ENCODE results near the gene GPC3. TPM values are rescaled to one million over a fixed set of nuclear protein-coding genes. Genes with fewer than 3 reads are reported as not detected.
"Not testable (repeated sequence)": the region's sequence is repeated elsewhere in the genome, so short reads cannot be mapped to it uniquely, and the experiment has no call there.

GPC3 gene
- polyA plus RNA-seq, 10 donors: 333 to 857 (median 404) TPM

- DNase-seq: no peak
Observed at GRCh38 chrX:133905305-133905704, 80.1 kb downstream of the GPC3 start.

DNA sequence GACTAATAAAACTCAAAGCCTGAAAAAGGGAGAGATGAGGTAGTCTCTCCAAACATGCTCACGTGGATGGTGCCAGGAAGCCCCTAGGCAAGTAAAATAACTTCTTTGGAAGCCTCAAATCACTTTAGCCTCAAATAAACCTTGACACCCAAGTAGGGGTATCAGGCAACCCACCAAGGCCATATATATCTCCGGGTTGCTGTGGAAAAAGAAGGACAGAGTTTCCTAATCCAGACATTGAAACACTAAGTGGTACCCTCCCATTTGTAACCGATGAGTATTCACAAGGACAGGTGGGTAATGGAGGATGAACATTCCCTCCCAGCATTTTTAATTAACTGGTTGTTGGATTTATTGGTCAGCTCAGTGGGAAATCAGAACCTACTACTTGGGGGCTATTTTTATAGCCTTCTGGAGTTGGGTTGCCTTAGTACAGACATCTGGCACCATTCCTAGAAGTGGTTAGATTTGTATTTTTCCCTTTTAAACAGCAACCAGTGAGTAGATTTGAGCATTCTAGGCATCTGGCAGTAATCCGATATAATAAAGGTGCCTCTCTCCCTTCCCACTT is 87.7 kb downstream of the GPC3 start:
- DNase-seq: no peak

GRCh38 chrX:133892337-133892736 is 93.1 kb downstream of the GPC3 start:
- DNase-seq: no peak

DNA sequence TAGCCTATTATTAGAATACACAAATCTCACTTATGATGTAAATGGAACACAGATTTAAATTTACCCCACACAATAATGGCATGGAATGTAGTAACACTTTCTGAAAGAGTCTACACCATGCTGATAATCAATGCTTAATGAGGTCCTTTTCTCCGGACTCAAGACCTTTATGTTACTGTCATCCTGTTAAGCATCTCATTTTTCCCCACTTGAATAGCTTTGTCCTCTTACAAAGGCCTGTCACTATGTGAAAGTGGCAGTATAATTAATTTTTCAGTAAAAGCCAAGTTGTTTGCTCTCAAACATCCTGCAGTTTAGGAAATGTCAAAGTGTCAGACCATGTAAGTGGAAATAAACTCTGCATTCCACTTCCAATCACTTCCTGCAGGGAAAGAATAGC is 96.4 kb downstream of the GPC3 start:
- DNase-seq: no peak

GRCh38 chrX:133888084-133888483 is 97.3 kb downstream of the GPC3 start:
- not testable (repeated sequence) for DNase-seq

DNA sequence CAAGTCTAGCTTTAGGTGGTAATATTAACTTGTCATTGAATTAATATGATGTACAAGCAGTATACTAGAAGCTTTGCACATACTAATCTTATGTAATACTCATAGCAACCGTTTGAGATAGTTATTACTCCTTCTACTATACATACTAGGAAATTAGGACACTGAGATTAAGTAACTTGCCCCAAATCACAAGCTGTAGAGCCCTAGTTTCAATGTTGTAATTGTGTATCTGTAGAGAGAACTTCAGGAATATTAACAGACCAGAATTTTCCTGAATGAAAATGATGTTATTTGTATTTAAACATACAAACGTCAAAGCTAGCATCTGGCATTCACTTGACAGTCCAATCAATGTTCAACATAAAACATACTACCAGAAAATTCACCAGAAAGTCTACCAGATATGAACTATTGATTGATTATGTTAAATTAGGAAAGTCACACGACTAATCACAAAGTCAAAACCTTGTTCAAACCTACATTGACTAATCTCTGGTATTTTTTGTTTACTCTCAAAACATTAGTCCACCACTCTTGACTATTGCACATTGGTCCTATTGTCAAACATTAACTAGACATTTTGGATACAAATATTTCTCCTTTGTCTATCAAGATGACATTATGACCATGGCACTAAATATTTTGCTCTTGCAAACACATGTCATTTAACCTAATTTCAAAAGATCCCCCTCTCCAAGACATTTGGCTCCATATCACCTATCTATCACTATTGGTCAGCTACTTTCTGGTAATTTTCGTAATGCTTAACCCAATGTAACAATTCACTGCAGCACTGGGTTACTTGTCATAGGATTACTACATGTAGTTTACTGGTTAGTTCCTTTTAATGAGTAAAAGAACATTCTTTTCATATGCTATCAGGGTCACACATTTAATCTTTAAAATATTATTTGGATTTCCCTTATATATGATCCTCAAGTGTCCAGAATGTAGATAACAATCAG is 100.7 kb downstream of the GPC3 start:
- no peak for DNase-seq

- DNase-seq: no peak
Observed at GRCh38 chrX:133881893-133882292, 103.5 kb downstream of the GPC3 start.

GRCh38 chrX:133881007-133881406 is 104.4 kb downstream of the GPC3 start:
- DNase-seq: peak; percentile 30 to 45 (median 45)

- no peak for DNase-seq
Observed at GRCh38 chrX:133880032-133880443, 105.4 kb downstream of the GPC3 start.

- DNase-seq: no peak
Observed at GRCh38 chrX:133878710-133879109, 106.7 kb downstream of the GPC3 start.

DNA sequence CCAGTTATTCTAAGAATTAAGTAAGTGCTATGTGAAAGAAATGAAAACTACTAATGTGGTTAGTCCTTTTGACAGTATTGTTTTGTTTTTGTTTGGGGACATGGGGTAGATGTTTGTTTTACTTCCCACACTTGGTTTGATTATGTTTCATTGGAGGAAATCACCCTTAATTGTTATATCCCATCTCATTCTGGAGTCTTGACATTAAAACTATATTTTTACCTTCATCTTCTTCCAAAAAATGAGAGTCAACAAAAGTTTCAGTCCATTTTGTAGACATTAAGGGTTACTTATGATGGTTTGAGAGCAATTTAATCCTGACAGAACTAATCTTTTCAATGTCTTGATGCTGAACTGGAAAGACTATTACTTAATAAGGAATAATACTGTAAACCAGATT is 108.7 kb downstream of the GPC3 start:
- DNase-seq: no peak

DNA sequence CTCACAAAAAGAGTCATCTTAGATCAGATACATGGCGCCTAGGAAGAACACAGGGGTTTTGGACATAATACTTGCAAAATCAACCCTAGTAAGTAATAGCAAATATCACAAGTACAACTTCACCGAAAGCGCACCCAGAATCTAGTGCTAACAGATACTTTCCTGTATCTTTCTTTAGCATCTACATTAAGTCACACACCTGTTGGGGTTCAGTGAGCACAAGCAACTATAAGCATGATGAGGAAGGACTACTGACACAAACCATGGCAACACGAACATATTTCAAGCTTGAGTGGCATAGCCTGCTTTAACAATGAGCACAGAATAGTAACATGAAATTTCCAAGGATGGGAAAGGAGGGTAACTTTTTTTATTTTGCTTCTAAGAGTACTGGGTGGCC is 116.1 kb downstream of the GPC3 start:
- DNase-seq: no peak

GRCh38 chrX:133868682-133869081 is 116.7 kb downstream of the GPC3 start:
- no peak for DNase-seq

DNA sequence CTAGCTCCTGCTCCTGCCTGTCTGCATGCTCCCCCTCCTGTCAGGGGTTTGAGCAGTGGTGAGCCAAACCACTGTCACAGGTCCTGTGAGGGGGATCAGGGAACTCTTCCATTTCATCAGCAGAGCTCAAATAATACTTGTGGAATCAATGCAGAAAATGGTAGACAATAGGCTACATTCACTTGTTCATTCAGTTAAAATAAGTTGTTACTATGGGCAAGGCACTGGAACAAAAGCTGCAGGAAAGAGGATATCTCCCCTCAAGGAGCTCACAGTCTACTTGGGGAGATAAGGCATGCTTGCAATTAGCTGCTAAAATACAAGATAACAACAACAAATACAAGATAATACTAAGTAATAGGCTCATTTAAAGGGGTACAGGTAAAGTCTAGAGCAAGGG is 117.1 kb downstream of the GPC3 start:
- no peak for DNase-seq

DNA sequence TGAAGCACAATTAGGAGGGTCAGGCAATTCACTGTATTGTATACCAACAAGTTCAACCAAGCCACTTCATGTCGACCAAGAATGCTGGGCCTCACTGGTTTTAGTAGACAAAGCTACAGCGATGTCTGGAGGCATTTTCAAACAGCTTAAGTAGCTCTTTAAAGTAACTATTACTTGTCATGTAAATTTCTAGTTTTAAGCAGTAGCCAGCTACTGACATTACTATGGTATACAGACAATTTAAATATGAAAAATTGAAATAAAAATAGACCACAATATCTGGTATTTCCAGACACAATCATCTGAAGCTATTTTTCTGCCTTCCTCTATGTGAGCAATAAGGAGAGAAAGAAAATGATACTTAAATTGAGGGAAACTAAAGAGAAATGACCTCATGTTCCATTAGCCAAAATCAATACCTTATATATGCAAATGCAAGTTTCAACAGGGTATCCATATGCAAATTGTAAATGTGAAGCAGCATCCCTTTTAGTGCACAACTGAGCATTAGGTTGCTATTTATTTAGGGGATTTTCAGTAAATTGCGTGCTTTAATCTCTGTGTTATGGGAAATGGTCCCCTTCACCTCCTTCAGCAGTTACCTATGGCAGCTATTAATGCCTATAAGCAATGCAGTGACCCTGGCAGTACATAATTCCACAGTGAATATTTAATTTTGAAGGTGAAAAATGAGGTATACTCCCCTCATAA is 119.5 kb downstream of the GPC3 start:
- DNase-seq: no peak

- peak in 1 of 3 donors; percentile 43 for DNase-seq
Observed at GRCh38 chrX:133864236-133864635, 121.2 kb downstream of the GPC3 start.

- DNase-seq: peak in 2 of 3 donors; percentile 44 to 80
Observed at GRCh38 chrX:133859860-133860259, 125.5 kb downstream of the GPC3 start.

DNA sequence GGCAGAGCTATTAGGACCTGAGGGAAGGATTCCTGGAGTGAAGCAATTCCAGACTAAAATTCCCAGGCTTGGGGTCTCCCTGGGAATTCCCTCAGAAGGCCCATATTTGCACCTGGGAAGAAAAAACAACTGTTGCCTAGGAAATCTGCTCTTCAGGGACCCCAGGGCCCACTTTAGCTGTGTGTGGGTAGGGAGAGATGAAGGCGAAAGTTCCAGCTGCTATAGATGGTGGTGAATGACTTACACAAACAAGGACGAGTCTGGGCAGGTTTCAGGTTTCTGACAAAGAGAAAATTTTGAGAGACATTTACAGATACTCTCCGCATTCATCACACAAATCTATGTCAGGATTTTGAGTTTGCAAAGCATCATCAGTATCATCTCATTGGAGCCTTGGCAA is 126.1 kb downstream of the GPC3 start:
- no peak for DNase-seq

GRCh38 chrX:133857640-133858269 is 127.6 kb downstream of the GPC3 start:
- no peak for DNase-seq

DNA sequence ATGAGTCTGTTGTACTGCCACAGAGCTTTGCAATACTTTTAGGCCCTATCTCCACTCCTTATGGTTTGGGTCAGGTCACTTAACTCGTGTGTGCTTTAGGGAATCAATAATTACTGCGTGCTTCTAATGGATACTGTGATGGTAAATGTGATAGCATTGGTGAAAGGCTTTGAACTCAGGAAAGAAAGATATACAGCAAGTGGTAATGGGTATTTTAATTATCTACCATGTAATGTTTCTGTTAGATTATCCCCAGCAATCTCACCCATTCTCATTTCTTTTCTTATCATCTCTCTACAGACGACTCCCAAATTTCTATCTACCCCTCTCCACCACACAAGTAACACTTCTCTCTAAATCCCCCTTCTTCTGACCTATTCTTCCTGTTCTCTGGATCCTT is 128.6 kb downstream of the GPC3 start:
- no peak for DNase-seq

GRCh38 chrX:133854290-133854689 is 131.1 kb downstream of the GPC3 start:
- DNase-seq: no peak

DNA sequence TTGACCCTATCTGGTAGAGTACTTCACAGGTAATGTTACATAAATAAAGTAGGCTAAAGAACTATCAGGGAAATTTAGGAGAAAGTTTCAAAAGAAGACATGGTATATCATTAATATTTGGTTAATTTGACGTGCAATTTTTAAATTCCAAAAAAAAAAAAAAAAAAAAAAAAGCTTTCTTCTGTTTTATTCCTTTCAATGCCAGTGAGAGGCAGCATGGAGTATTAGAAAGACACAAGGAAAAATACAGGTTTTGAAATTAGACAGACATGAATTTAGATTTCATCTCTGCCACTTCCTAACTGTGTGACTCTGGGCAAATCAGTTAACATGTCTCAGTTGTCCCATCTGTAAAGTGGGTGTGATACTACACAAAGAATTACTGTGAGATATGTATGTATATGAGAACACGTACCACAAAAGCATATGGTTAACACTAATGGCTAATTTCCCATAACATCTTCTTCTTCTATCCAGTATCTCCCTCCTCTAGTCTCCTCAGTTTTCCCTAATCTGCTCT is 132.5 kb downstream of the GPC3 start:
- no peak for DNase-seq
